GM19452 (cell line): ENCODE data around the gene CRACR2A.

ENCODE experiments used
- ATAC-seq: cut with Tn5 transposase; IDR thresholded peaks from one replicate; pipeline ENCODE4 v1.9.1; 2021; ENCODE audit not compliant: unreplicated experiment

CRACR2A gene

GRCh38 chr12:3598896-3599860 lies 153.7 kb downstream of the CRACR2A start:
- ATAC-seq = no peak

DNA sequence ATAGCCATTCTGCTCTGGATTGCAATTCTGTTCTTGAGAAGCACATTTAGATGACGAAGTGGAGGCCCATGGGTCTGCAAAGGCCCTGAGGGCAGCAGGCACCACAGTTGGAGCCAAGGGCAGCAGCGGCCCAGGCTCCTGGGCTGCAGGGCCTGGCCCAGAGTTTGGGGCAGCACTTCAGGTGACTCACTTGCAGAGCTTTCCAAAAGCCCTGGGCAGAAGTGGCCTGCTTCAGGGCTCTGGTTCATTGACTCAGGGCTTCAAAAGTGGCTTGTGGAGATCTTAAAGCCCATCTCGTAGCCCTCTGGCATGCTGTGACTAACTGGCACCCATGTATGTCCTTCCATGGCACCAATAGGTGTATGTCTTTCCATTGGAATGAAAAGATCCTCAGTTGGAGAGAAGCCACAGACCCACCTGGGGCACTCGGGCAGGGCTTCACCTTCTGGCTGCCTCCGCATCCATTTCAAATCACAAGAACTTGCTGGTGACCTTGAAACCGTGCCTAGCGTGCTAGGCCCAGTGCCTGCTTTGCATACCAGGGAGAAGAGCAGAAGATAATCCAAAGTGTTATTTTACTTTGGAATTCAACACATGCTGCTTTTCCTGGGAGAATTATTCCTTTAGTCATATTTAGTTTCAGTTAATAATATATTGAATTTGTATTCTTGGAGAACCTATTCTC lies 155.2 kb downstream of the CRACR2A start:
- no peak for ATAC-seq

DNA sequence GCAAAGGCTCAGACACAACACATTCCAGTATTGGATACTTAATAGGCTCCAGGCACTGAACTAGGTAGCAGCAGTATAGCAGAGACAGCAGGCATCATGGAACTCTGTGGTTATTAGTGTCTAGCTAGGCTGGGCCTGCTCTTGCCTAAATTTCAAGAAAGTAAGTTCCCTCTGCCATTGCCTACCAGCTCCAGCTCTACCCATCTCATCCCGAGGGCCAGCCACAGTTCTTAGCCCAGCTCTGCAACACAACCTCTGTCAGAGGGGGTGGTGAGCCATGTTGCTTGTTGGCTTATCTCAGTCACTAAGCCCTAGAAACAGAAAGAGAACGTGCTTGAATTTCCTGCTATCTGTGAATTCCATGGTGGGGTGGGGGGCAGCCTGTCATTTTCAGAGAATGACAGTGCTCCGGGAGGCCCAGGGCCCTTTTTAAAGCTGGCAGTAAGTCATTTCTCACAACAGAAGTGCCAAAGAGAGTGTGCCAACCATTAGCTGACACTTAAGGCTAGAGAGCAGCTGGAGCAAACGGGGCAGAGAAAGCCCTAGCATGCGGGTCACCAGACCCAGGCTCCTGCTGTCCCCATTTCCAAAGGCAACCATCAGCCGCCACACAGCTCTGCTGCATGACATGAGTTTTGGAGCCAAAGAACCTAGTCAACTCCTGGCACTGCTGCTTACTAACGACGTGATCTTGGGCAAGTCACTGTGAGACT lies 156.1 kb downstream of the CRACR2A start:
- ATAC-seq = no peak

DNA sequence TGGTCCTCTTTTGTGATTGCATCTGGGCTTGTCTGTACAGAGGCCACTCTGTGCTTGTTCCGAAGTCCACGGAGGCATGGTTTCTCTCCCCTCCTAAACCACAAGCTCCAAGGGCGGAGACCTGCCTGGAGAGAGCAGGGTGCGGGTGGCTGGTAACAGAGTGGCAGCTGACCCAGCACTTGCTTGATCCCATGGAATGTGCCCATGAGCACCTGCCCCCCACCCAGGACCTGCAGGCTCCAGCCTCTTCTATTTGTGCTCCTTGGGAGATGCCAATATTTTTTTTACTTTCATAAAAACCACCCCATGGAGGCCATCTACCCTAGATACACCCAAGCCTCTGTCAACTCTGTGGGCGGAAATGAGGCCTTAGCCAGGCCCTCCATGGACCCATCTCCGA lies 157.2 kb downstream of the CRACR2A start:
- no peak for ATAC-seq

DNA sequence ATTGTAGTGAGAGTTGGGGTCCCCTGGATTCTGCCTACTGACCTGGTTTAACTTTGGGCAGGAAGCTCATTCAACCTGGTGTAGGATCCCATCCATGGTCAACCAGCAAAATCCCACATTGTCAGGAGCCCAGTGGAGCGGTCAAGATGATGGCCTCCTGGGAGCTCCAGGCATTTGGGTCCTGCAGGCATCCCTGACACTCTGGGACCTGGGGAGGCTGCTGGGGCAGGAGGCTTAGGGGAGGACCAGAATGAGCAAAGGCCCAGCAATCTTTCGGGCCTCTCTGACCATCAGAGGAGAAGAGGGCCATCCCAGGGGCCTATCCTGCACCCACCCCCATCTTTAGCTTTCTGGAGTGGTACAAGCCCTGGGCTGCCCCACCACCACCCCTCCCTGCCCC lies 157.9 kb downstream of the CRACR2A start:
- ATAC-seq = no peak

DNA sequence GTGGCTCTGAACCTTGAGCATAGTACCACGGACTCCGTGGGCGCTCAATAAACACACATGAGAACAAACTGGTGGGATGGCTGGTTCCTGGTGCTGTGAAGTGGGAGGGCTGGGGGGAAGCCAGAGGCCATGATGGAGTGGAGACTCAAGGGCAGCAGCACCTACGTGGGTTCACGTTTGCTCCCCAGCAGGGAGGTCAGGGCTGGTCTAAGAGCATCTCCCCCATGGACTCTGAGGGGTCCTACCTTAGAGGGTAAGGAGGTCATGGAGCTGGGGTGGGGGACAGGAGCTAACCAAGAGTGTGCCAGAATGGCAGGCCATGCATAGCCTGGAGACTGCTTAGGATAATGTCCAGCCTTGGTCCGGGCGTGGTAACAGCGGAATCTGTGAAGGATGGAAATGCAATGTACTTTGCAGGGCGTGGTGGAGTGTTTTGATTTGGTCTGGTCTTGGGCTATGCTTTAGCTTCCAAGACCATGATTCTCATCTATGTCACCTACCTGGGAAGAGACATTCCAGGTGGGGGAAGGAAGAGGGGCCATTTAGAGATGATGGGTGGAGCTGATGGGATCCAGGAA lies 158.9 kb downstream of the CRACR2A start:
- ATAC-seq = no peak

GRCh38 chr12:3592856-3593625 lies 159.9 kb downstream of the CRACR2A start:
- ATAC-seq = no peak

DNA sequence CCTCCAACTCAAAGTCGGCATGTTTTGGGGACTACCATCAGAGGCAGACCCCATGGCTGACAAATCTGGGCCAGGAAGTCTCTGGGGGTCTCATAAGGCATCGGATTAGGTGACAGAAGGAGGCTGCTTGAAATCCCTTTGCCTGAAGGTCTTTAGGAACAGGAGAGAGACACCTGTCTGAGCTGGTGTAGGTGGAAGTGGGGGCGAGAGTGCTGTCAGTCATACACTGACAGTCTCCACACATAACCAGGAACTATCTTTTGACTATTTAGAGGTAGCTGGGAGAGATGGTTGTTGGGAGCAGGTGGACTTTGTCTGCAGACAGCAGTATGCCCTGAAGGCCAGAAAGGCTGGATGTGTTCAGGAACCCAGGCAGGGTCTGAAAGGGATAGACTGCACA lies 163.2 kb downstream of the CRACR2A start:
- no peak for ATAC-seq

- no peak for ATAC-seq
These were observed 165.4 kb downstream of the CRACR2A start for GRCh38 chr12:3587402-3588013.

- no peak for ATAC-seq
These were observed 169.1 kb downstream of the CRACR2A start for GRCh38 chr12:3583656-3584334.

DNA sequence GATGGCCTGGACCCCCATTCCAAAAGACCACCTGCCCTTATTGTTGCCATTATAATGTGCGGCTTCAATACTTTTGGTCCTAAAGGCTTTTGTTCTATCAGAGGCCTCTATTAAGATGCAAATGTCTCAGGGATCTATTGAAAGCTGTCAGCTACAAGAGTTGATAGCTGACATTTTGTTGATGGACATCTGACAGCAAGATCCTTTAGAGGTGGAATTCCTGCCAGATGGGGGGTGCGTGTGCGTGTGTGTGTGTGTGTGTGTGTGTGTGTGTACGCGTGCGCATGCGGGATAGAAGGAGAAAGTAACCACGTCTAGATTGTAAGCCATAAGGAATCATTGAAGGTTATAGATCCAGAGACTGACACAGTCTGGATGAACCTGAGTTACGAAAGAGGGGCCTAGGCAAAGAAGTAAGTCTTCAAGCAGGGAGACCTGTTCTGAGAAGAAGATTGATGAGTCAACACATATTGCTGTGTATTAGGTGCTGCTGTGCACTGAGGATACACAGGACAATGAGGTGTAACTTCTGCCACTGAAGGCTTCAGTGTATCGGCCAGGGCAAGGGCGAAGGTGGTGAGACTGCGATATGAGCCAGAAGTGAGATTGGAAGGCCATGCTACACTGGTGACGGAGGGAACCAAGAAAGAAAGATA lies 172.7 kb downstream of the CRACR2A start:
- ATAC-seq = no peak

- ATAC-seq = no peak
These were observed 173.3 kb downstream of the CRACR2A start for GRCh38 chr12:3579446-3580093.

DNA sequence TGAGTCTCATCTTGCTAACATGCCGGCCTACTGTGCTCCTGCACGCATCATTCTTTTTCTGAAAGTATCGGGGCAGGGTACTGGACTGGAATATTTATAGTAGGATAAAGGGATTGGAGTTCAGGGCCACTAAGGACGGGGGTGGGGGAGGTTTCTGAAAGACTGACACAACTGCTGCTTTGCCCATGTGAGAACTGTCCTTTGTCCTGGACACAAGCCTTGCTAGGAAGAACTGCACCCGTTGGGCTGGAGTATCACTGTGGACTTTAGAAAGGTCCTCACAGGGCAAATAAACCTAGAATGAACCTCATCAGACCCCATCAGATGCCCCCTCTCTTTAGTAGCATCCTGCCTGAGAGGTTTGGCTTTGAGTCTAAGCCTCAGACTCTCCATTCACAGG lies 174.4 kb downstream of the CRACR2A start:
- no peak for ATAC-seq

GRCh38 chr12:3576891-3577290 lies 176.0 kb downstream of the CRACR2A start:
- ATAC-seq = no peak

- ATAC-seq = no peak
These were observed 177.9 kb downstream of the CRACR2A start for GRCh38 chr12:3574986-3575385.

- no peak for ATAC-seq
These were observed 180.3 kb downstream of the CRACR2A start for GRCh38 chr12:3572560-3572959.

- no peak for ATAC-seq
These were observed 181.2 kb downstream of the CRACR2A start for GRCh38 chr12:3571724-3572123.

GRCh38 chr12:3571323-3571722 lies 181.6 kb downstream of the CRACR2A start:
- no peak for ATAC-seq
